MM.1S (cell line): ENCODE measurements around the gene RTN4RL1.

Source experiments
- DNase-seq: peaks from one replicate; pipeline ENCODE4 v3.0.0-alpha.2; 2015
- H2AFZ ChIP-seq: fragments of 300-600 bp; sonication (generic); 2 replicates; pipeline ENCODE4 v1.6.0; 2016; ENCODE audit warnings: antibody characterized with exemption, low read length
- H3F3A ChIP-seq: fragments of 300-600 bp; sonication (generic); 2 replicates; pipeline ENCODE4 v1.6.1; 2016; ENCODE audit warnings: mild to moderate bottlenecking, antibody characterized with exemption, low read length, moderate library complexity, mixed read lengths; ENCODE audit not compliant: insufficient read depth
- H3K27ac ChIP-seq: fragments of 300-600 bp; sonication (generic); 2 replicates; pipeline ENCODE4 v1.5.1; 2016; ENCODE audit warnings: mild to moderate bottlenecking, low read length
- H3K27me3 ChIP-seq: fragments of 300-600 bp; sonication (generic); replicated peaks from 2 replicates; pipeline ENCODE4 v1.6.0; 2016; ENCODE audit warnings: low read length; ENCODE audit not compliant: insufficient read depth
- H3K36me3 ChIP-seq: fragments of 300-600 bp; sonication (generic); replicated peaks from 2 replicates; pipeline ENCODE4 v1.6.1; 2016; ENCODE audit warnings: mild to moderate bottlenecking, low read length, mixed read lengths; ENCODE audit not compliant: insufficient read depth
- H3K4me1 ChIP-seq: fragments of 300-600 bp; sonication (generic); 2 replicates; pipeline ENCODE4 v1.6.1; 2016; ENCODE audit warnings: low read length, mixed read lengths
- H3K4me2 ChIP-seq: fragments of 300-600 bp; sonication (generic); 2 replicates; pipeline ENCODE4 v1.6.0; 2016; ENCODE audit warnings: low read depth, low read length
- H3K4me3 ChIP-seq: fragments of 300-600 bp; sonication (generic); 2 replicates; pipeline ENCODE4 v1.5.1; 2016; ENCODE audit warnings: low read length, mixed read lengths
- H3K79me2 ChIP-seq: fragments of 300-600 bp; sonication (generic); 2 replicates; pipeline ENCODE4 v1.6.1; 2016; ENCODE audit warnings: mixed run types, low read length, mixed read lengths
- H3K9ac ChIP-seq: fragments of 300-600 bp; sonication (generic); 2 replicates; pipeline ENCODE4 v1.6.1; 2016; ENCODE audit warnings: low read length, mixed read lengths
- H3K9me2 ChIP-seq: fragments of 300-600 bp; sonication (generic); replicated peaks from 2 replicates; pipeline ENCODE4 v1.6.1; 2016; ENCODE audit warnings: mild to moderate bottlenecking, low read length, mixed read lengths; ENCODE audit not compliant: insufficient read depth
- H3K9me3 ChIP-seq: fragments of 300-600 bp; sonication (generic); replicated peaks from 2 replicates; pipeline ENCODE4 v1.6.1; 2016; ENCODE audit warnings: mild to moderate bottlenecking, low read length, mixed read lengths; ENCODE audit not compliant: insufficient read depth
- H4K20me1 ChIP-seq: fragments of 300-600 bp; sonication (generic); 2 replicates; pipeline ENCODE4 v1.6.1; 2016; ENCODE audit warnings: mild to moderate bottlenecking, low read length, moderate library complexity, mixed read lengths; ENCODE audit not compliant: insufficient read depth
- EZH2 ChIP-seq: fragments of 300-600 bp; sonication (generic); optimal IDR thresholded peaks from 2 replicates; pipeline ENCODE3; 2017; ENCODE audit warnings: low read depth, mild to moderate bottlenecking, antibody characterized with exemption, low read length, mixed read lengths
- EZH2phosphoT487 ChIP-seq: fragments of 300-600 bp; sonication (generic); IDR thresholded peaks from 2 replicates; pipeline ENCODE4 v1.6.1; 2018; ENCODE audit warnings: antibody characterized with exemption, low read length
- TF ChIP-seq, protein P1 (sequence below): fragments of 300-600 bp; sonication (generic); IDR thresholded peaks from 2 replicates; pipeline ENCODE4 v1.5.1; 2016; ENCODE audit warnings: antibody characterized with exemption, low read length, mixed read lengths

RTN4RL1 gene

DNA sequence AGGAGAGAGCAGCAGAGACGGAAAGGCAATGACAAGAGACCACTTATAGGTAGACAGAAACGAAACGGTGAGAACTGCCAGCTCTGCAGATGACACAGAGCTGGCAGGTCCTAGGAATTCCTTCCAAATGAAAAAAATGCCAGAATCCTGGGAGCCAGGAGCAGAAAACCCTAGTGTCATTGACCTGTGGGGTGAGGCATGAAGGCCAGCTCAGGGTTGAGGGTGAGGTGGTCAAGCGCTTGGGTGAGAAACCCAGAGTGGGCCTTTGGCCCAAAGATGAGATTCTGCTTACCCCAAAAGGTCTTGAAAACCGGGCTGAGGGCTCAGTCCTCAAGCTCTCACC lies 39.0 kb upstream of the RTN4RL1 start:
- Histone ChIP-seq H4K20me1 (no peaks in the 10 kb centered on the region), H3F3A (no peaks in the 10 kb centered on the region), H3K79me2 (no peaks in the 10 kb centered on the region), H3K27ac (no peak overlapping the region), H3K4me3 (no peak overlapping the region), H3K9me2 (no peaks in the 10 kb centered on the region), H3K27me3 (no peaks in the 10 kb centered on the region), H2AFZ (no peak overlapping the region), H3K4me1 (no peaks in the 10 kb centered on the region), H3K36me3 (no peaks in the 10 kb centered on the region), H3K9ac (no peak overlapping the region), H3K4me2 (no peak overlapping the region), H3K9me3 (no peaks in the 10 kb centered on the region)
- DNase-seq: no peak
- TF ChIP-seq, protein P1, sequence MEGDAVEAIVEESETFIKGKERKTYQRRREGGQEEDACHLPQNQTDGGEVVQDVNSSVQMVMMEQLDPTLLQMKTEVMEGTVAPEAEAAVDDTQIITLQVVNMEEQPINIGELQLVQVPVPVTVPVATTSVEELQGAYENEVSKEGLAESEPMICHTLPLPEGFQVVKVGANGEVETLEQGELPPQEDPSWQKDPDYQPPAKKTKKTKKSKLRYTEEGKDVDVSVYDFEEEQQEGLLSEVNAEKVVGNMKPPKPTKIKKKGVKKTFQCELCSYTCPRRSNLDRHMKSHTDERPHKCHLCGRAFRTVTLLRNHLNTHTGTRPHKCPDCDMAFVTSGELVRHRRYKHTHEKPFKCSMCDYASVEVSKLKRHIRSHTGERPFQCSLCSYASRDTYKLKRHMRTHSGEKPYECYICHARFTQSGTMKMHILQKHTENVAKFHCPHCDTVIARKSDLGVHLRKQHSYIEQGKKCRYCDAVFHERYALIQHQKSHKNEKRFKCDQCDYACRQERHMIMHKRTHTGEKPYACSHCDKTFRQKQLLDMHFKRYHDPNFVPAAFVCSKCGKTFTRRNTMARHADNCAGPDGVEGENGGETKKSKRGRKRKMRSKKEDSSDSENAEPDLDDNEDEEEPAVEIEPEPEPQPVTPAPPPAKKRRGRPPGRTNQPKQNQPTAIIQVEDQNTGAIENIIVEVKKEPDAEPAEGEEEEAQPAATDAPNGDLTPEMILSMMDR: no peak
- TF ChIP-seq EZH2 (no peak), EZH2phosphoT487 (no peak)

DNA sequence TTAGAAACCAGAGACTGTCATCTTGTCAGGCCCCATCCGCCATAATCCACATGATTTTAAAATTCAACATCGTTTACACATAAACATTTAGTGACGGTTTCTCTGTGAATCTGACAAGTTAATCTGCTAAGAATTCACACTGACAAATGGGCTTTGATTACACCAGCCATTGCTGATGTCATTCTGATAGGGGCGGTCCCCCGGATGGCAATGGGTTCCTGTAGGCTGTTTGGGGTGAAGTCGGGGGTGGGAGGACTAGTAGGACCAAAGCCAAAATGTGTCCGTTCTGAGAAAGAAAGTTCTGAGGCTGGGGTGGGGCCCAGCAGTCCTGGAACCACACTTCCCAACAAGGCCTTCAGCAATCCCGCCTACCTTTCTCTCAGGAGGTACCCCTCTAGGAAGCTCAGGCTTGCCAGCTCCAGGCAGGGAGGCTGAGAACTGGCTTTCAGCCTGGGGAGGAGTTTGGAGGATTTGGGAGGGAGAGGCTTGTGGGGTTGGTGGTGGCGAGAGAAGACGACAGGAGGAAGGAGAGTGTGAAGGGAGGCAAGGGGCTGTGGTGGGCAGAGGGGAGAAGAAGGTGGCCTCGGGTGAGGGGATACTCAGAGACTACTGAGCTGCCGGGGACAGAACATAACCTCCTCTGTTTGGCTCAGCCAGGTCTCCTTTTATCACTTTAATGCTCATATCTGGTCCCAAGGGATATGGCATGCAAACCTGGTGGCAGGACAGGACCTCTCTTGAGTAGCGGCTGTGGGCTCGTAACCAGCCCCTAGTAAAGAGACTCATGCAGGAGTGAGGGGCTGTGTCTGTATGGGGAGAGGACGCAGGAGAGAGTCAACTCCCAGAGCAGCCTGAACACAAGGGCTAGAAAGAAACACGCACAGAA lies 38.4 kb upstream of the RTN4RL1 start:
- H3K9me3 ChIP-seq: no peaks in the 10 kb centered on the region
- no peaks in the 10 kb centered on the region for H3F3A ChIP-seq
- TF ChIP-seq, protein P1: no peak
- TF ChIP-seq EZH2: no peak
- TF ChIP-seq EZH2phosphoT487: no peak
- no peak for DNase-seq
- H3K9ac ChIP-seq: no peak overlapping the region
- H3K4me1 ChIP-seq: no peaks in the 10 kb centered on the region
- H3K27ac ChIP-seq: no peak overlapping the region
- no peaks in the 10 kb centered on the region for H3K27me3 ChIP-seq
- no peaks in the 10 kb centered on the region for H3K9me2 ChIP-seq
- H3K79me2 ChIP-seq: no peaks in the 10 kb centered on the region
- no peak overlapping the region for H3K4me2 ChIP-seq
- H4K20me1 ChIP-seq: no peaks in the 10 kb centered on the region
- no peak overlapping the region for H2AFZ ChIP-seq
- H3K36me3 ChIP-seq: no peaks in the 10 kb centered on the region
- H3K4me3 ChIP-seq: no peak overlapping the region

DNA sequence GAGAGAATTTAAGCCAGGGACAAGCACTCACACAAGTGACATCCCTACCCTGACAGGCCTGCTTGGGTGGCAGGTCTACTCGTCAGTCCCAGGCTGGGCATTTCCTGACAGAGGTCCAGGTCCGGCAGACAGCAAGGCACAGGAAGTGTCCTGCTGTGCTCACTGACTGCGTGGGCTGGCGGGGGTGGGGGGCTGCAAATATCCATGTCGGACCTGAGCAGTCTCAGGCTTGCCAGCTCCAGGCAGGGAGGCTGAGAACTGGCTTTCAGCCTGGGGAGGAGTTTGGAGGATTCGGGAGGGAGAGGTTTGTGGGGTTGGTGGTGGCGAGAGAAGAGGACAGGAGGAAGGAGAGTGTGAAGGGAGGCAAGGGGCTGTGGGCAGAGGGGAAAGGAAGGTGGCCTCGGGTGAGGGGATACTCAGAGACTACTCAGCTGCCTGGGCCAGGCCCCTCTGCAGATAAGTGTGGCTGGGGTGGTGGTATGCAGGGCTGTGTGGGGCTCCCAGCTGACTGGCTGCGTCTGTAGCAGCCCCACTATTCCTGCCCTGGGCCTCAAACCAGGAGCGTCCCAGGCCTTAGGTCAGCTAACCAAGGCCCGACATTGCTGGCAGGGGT lies 37.5 kb upstream of the RTN4RL1 start:
- H3K4me3 ChIP-seq: no peak overlapping the region
- H3K9me2 ChIP-seq: no peaks in the 10 kb centered on the region
- H4K20me1 ChIP-seq: no peaks in the 10 kb centered on the region
- H3K9ac ChIP-seq: no peak overlapping the region
- no peak for DNase-seq
- no peaks in the 10 kb centered on the region for H3F3A ChIP-seq
- H3K36me3 ChIP-seq: no peaks in the 10 kb centered on the region
- H3K4me1 ChIP-seq: no peaks in the 10 kb centered on the region
- no peak overlapping the region for H2AFZ ChIP-seq
- TF ChIP-seq, protein P1: no peak
- no peak for TF ChIP-seq EZH2
- TF ChIP-seq EZH2phosphoT487: no peak
- H3K9me3 ChIP-seq: no peaks in the 10 kb centered on the region
- H3K27me3 ChIP-seq: no peaks in the 10 kb centered on the region
- H3K4me2 ChIP-seq: no peak overlapping the region
- no peaks in the 10 kb centered on the region for H3K79me2 ChIP-seq
- H3K27ac ChIP-seq: no peak overlapping the region
